GM18951 (cell line): ENCODE measurements around the gene ZC3H4.
"Not testable (repeated sequence)": the region's sequence is repeated elsewhere in the genome, so short reads cannot be mapped to it uniquely, and the experiment has no call there.

Experiments
- POLR2A ChIP-seq: IDR thresholded peaks from 4 replicates; pipeline ENCODE4 v1.6.1; 2011; ENCODE audit warnings: mild to moderate bottlenecking; ENCODE audit not compliant: insufficient read length, insufficient read depth; ENCODE audit errors: extremely low read depth
- in situ Hi-C: fragments of 300-500 bp; cut with MboI; formaldehyde crosslinking; loops from one replicate; pipeline ENCODE4 v1.12.0; 2022; ENCODE audit warnings: low sequenced_read_pairs, mixed read lengths, inconsistent platforms; ENCODE audit not compliant: unreplicated experiment

Gene ZC3H4

DNA sequence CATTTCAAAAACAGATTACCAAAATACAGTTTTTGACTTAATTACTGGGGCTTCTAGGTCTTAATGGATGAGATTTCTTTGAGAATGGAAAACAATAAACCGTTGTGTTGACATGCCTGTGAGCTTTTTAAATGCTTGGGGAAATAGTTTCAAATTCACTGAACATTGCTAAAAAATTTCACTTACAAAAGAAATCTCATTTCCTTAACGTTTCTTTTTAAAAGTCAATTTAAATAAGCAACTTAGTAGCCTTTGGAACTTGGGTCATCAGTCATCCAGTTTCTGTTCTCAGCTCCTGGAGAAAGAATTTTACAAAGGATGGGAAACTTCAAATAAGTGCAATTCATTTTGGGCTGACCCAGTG lies 4.4 kb downstream of the ZC3H4 start:
- no peak for TF ChIP-seq POLR2A
- in situ Hi-C loops = no loop called here

DNA sequence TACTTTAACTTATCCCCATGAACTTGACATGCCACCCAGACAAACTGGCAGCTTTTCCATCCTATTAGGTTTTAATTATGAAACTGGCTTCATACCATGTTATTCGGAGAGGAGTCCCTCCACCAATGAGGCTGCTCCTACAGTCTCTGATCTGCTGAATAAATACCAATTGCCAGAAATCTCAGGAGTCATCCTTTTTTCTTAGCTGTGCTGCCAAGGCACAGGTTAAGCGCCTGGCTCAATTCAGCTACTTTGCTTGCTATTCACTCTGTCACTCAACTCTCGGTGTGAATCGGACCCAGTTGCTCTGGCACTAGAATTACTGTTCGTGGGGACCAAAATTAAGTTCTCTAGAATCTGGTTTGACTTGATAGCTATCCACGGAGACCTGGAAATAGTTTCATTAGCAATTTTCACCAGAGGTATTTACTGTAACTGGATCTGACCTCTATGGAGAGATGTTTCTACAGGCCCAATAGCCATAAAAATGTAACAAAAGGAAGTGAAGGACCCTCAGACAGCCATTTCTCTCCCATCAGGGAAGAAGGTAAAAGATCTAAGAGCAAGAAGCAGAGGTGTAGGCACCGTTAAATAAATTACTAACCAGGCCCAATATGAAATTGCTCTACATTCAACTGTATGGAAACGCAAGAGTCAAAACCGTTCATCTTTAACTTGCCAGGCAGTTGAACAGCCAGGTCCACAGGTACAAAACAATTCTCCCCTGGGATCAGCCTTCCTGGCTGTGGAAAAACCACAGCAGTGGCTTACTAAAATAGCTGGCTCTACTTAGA lies 5.4 kb downstream of the ZC3H4 start:
- TF ChIP-seq POLR2A = no peak
- in situ Hi-C loops = no loop called here

DNA sequence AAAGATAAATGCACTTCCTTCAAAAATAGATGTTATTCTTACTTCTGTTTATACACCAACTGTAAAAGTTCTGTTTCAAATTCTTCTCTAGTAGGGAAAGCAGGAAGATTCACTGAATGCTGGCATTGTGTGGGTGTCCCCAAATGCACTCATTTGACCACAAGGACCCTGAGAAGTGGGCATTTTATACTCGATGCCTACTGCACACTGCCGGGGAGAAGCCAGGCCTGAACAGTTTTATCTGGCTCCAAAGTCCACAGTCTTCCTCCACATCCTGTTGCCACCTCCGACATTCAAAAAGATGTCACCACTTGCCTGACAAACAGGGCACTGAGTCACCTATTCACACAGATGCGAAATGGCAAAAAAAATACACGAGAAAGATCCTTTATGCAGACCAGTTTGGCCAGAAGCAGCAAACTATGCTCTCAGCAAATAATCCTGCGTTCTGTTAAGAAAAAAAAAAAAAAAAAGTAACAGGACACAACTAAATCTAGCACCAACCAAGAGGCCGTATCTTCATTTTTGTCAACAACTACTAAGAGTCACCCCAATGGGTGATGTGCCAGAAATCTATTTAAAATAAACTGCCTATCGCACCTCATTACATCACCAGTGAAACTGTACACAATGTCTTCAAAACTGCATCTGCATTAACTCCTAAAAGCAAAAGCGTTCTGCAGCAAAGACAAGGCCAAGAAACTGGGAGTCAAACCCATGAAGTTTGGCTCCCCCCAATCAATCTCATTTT lies 6.2 kb downstream of the ZC3H4 start:
- in situ Hi-C loops = no loop called here
- TF ChIP-seq POLR2A = no peak

DNA sequence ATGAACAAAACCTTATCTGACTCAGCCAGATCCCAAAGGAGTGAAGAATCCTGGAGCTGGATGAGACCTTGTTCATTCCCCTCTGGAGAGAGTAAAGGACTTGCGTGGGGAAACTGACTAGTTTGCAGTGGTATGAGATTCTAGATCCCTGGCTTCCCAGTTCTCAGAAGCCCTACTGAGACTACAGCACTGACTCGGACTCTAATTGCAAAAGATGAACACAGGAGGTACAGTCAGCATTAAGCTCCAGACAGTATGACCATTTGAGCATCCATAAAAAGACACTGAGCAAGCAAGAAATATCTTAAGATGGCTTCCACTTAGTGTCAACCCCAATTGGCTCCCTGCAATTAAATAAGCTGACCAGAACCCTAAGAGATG lies 6.8 kb downstream of the ZC3H4 start:
- TF ChIP-seq POLR2A = no peak
- in situ Hi-C loops = no loop called here

DNA sequence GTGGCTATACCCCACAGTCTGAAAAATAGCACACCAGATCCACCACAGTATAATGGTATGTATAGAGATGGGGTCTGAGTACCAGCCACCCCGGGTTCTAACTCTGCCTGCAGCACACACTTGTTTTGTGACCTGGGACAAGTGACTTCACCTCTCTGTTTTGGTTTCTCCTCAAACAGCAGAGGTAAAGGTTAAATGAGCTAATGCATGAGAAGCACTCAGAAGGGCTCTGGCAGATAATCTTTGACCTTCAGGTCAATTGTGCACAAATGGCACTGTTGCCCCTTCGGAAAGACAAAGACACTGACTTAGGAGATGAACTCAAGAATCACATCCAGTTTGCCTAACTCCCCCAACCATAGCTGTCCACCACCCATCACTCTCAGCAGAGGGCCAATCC lies 7.7 kb downstream of the ZC3H4 start:
- in situ Hi-C loops = no loop called here
- TF ChIP-seq POLR2A = no peak

DNA sequence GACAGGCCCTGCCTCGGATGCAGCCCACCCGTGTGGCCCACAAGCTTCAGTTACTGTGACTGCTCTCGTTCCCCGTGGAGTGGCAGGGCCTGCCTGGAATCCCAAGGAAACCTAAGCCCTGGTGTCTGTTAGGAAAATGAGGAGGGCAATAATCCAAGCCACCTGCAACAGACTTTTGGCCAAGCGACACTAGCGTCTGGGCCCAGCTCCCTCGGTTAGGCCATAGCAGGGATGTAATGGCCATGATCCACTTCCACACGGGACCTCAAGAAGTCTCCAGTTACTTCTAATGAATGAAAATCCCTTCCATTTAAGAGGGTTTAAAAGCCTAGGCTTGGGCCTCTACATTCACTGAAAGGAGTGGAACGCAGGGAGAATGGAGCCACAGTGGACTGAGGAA lies 8.9 kb downstream of the ZC3H4 start:
- no peak for TF ChIP-seq POLR2A
- in situ Hi-C loops = no loop called here

DNA sequence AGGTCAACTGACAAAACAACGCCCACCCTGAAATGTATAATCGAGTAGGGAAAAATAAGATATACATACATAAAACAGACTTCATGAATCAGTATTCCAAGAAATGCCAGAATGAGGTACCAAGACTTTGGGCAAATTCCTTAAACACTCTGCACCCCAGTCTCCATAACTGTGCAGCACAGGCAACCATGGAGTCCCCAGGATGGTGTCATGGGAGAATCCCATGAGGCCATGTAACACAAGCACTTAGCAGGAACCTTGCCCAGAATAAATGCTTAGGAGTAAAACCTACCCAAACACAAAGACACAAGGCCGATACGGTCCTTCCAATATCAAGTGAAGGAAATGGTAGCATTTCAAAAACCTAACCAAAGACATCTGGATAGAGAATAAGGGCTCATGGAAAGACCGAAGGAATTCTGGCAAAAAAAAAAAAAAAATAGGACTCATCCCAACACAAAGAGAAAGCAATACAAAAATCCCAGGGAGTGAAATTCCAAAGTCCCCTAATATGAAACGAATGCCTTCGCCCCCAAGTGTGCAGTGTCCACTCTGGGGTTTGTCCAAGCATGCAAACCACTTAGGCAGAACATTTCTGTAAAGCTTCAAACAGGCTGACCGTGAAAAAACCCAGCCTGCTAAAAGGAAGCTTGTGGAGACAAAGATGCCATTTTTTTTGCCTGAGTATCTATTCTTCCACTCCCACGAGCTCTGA lies 11.1 kb downstream of the ZC3H4 start:
- TF ChIP-seq POLR2A = no peak
- in situ Hi-C loops = no loop called here

DNA sequence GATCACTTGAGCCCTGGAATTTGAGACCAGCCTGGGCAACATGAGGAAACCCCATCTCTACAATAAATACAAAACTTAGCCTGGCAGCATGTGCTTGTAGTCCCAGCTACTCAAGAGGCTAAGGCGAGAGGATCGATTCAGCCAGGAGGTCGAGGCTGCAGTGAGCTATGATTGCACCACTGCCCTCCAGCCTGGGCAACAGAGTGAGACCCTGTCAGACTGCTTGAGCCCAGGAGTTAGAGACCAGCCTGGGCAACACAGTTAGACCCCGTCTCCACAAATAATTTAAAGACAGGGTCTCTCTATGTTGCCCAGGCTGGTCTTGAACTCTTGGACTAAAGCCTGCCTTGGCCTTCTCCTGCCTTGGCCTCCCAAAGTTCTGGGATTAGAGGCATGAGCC lies 12.5 kb downstream of the ZC3H4 start:
- in situ Hi-C loops = not testable (repeated sequence)

DNA sequence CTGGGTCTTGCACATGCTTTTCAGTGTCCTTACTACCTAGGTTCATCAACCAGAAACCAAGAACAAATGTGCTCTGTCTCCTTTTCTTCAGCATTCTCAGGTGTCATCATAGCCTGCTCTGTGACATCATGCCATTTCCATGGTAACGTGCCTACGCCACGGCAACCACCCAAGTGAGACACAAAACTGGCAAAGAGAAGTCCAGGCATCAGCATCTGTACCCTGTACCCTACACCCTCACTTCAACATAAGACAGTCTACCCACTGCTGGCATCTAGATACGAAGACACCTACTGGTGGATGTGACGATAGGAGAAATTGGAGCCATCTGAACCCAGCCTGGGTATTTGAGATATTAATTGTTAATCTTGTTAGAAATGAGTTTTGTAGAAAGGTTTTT lies 13.3 kb downstream of the ZC3H4 start:
- no peak for TF ChIP-seq POLR2A
- in situ Hi-C loops = no loop called here

DNA sequence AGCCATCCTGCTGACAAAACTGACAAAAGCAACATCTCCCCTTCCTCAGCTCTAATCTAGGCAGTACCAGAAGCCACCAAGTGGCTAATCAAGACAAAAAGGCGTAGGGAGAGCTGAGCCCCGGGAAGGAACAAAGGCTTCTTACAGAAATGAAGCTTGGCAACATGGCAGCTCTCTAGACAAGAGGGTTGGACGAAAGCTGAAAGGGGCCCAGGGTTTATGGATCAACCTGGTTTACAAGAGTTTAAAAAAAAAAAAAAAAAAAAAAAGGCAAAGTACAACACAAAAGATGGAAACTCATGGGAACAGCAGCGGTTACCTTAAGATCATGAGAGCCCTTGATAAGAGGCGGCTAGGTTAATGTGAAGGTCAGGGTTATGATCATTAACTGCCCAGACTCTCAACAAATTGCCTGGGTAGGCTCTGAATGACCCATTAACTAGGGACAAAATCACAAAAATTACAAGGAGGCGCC lies 14.0 kb downstream of the ZC3H4 start:
- TF ChIP-seq POLR2A = no peak
- in situ Hi-C loops = no loop called here

DNA sequence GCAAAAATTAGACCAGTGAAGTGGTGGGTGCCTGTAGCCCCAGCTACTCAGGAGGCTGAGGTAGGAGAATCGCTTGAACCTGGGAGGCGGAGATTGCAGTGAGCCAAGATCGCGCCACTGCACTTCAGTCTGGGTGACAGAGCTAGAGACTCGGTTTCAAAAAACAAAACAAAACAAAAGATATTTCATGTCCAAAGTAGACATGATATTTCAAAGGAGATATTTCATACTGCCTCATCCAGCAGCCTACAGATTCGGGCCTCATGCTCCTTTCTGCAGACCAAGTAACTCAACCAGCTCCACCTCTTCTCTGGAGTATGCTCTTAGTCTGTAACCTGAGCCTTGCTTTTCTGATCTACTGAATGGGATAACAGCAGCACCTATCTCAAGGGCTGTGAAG lies 15.0 kb downstream of the ZC3H4 start:
- in situ Hi-C loops = no loop called here
- TF ChIP-seq POLR2A = no peak

DNA sequence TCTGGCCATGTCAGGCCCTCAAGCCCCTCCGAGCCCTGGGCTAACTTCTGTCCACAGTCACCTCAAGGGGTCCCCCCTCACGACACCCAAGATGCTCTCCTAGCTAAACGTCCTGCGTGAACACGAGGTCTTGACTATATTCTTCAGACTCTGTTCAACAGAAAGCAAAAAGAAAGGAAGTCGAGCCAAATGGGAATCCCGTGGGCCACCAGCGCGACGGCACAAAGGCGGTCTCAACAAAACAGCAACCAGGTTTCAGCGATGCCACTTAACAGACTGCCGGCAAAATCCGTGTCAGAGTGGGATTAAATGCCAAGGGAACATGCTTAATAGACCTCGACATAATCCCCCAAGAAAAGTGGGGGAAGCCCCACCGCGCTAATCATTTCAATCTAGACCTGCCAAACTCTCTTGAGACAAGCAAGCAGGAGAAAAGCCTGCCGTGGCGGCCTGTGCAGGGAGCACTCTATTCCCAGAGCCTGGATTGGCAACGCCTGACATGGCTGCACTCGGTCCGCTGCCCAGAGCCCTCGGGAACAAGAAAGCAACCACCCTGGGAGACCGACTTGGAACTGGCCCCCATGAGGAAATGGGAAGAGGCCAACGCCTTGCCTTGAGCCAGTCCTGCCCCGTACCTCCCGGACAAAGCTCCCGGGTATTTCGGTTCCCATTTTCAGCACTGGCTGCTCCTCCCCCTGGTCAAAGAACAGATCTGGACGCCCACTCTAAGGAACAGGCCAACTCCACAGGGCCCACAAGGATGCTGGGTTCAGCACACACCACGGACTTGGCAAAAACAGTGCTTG lies 16.0 kb downstream of the ZC3H4 start:
- no peak for TF ChIP-seq POLR2A
- in situ Hi-C loops = no loop called here

DNA sequence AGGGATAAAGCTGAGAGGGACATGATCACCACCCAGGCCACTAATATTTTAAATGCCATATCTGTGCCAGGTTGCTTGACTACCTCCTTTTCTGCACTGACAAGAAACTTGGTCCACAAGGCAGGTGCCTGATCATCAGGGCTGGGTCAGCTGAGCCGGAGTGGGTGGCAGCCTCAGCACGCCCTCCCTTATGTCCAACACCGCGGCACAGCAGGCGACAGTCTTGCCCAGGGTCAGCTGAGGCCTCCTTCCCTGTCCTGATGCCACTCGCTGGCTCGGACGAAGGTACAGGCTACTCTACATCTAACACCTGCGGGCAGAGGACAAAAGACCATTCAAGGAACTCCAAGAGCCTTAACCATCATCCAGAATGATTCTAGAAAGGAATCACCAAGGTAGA lies 16.9 kb downstream of the ZC3H4 start:
- TF ChIP-seq POLR2A = no peak
- in situ Hi-C loops = no loop called here
